Esophagus muscularis mucosa (tissue), 4 donors: ENCODE data around the gene SFRP5. TPM values are rescaled to one million over a fixed set of nuclear protein-coding genes. Genes with fewer than 3 reads are reported as not detected.

ENCODE experiments used
- DNase-seq: peaks from one replicate; pipeline ENCODE4 v3.0.0-alpha.2; 2017; ENCODE audit errors: extremely low spot score
- H3K27ac ChIP-seq, 4 donors: fragments of 200-600 bp; sonication (generic); replicated peaks in 1 of 4; 1 replicate in 3 of 4; 2 replicates in 1 of 4; pipeline ENCODE4 v1.5.1; 2016 to 2019; ENCODE audit warnings: mild to moderate bottlenecking in 1 of 4
- H3K27me3 ChIP-seq, 4 donors: fragments of 200-600 bp; sonication (generic); one replicate each; pipeline versions ENCODE4 v1.5.1 to v1.6.0; 2016 to 2019
- H3K36me3 ChIP-seq, 4 donors: fragments of 200-600 bp; sonication (generic); one replicate each; pipeline ENCODE4 v1.5.1; 2016 to 2019
- H3K4me1 ChIP-seq, 4 donors: fragments of 200-600 bp; sonication (generic); one replicate each; pipeline ENCODE4 v1.5.1; 2016 to 2019
- H3K4me3 ChIP-seq, 4 donors: fragments of 200-600 bp; sonication (generic); 1 replicate in 2 of 4; 2 replicates in 2 of 4; pipeline ENCODE4 v1.5.1; 2016 to 2019; ENCODE audit warnings: mild to moderate bottlenecking in 4 of 4, moderate library complexity in 1 of 4
- H3K9me3 ChIP-seq, 4 donors: fragments of 200-600 bp; sonication (generic); 1 replicate in 3 of 4; 2 replicates in 1 of 4; pipeline ENCODE4 v1.5.1; 2016 to 2019
- EP300 ChIP-seq: sonication (generic); formaldehyde crosslinking; IDR thresholded peaks from one replicate; pipeline ENCODE4 v1.6.1; 2017; ENCODE audit warnings: antibody characterized with exemption
- POLR2A ChIP-seq: fragments of 450-650 bp; IDR thresholded peaks from one replicate; pipeline ENCODE4 v1.6.1; 2017; ENCODE audit warnings: antibody characterized with exemption, moderate library complexity, mild to moderate bottlenecking, low read depth
- POLR2AphosphoS5 ChIP-seq, 2 donors: sonication (generic); formaldehyde crosslinking; IDR thresholded peaks; one replicate each; pipeline ENCODE4 v1.6.1; 2017; ENCODE audit warnings: antibody characterized with exemption in 2 of 2
- WGBS: methylation state at CpG from one replicate; pipeline ENCODE4 v1.1.5; 2018; 5-methylcytosine and 5-hydroxymethylcytosine counted together
- intact Hi-C: fragments of 100-400 bp; cut with DNase I; formaldehyde crosslinking; loops from one replicate; pipeline ENCODE4 v1.15.1; 2023
- total RNA-seq, 4 donors: library from RNA; depleted of rRNA; stranded (reverse); fragments of >200 nt; gene quantifications; one replicate each; pipeline versions ENCODE4 v1.1.0 to v1.2.1, GENCODE V29; 2016
- TF ChIP-seq, protein P1 (sequence below), 3 experiments: fragments of 200-600 bp in 2 of 3; fragments of 450-650 bp in 1 of 3; sonication (generic) in 2 of 3; IDR thresholded peaks; one replicate each; pipeline ENCODE4 v1.5.1; 2017 to 2019; ENCODE audit warnings: antibody characterized with exemption in 3 of 3, mild to moderate bottlenecking in 2 of 3, moderate library complexity in 1 of 3

SFRP5 gene
- total RNA-seq, 4 donors from 2014 or later = 19.9 to 41.3 (median 34.8) TPM

DNA sequence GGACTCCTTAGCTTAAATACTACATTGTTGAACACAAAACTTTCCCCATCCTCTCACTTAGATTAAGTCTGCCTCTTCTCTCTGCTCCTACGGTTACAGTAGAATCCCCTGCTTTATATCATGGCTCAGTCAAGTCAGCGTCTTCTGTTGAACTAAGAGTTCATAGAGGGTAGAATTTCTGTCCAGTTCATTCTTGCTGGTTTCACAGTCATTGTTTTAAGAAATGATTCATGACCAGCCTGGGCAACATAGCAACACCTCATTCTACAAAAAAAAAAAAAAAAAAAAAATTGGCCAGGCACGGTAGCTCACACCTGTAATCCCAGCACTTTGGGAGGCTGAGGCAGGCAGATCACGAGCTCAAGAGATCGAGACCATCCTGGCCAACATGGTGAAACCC, 38.5 kb downstream of the SFRP5 start:
- intact Hi-C loops = loop anchor here (2.0 to 5.0 kb wide), 2 partner anchors 36 to 58 kb away; no protein-coding TSS in a partner anchor
- no peak for DNase-seq

DNA sequence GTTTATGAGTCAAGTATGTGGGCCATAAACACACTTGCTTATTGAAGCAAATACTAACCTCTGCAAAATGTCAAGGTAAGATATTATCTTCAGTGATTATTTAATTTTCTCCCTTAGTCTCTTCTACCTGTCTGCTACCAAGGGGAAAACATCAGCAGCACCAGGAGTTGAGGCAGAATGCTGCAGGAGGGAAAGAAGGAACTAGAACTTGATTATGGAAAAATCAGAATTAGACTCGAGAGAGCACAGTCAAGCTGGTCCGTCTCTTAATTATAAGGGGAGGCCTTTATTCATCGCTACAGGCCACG, 39.8 kb downstream of the SFRP5 start:
- Histone ChIP-seq H3K27me3 (no peaks in the 10 kb centered on the region), H3K4me3 (no peak overlapping the region), H3K36me3 (no peaks in the 10 kb centered on the region), H3K27ac (no peak overlapping the region), H3K9me3 (no peaks in the 10 kb centered on the region), H3K4me1 (peaks cover 3 to 26% (median 20%) of the 10 kb centered on the region in 4 donors)
- no peak for DNase-seq
- intact Hi-C loops = loop anchor here (2.0 to 5.0 kb wide), 2 partner anchors 35 to 57 kb away; no protein-coding TSS in a partner anchor
- TF ChIP-seq EP300 = no peak
- no peak for TF ChIP-seq POLR2AphosphoS5 (IDR thresholded peaks at IDR 0.05)
- no peak for TF ChIP-seq POLR2A
- TF ChIP-seq, protein P1, sequence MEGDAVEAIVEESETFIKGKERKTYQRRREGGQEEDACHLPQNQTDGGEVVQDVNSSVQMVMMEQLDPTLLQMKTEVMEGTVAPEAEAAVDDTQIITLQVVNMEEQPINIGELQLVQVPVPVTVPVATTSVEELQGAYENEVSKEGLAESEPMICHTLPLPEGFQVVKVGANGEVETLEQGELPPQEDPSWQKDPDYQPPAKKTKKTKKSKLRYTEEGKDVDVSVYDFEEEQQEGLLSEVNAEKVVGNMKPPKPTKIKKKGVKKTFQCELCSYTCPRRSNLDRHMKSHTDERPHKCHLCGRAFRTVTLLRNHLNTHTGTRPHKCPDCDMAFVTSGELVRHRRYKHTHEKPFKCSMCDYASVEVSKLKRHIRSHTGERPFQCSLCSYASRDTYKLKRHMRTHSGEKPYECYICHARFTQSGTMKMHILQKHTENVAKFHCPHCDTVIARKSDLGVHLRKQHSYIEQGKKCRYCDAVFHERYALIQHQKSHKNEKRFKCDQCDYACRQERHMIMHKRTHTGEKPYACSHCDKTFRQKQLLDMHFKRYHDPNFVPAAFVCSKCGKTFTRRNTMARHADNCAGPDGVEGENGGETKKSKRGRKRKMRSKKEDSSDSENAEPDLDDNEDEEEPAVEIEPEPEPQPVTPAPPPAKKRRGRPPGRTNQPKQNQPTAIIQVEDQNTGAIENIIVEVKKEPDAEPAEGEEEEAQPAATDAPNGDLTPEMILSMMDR (IDR thresholded peaks at IDR 0.05) = no peak
- WGBS = 82% methylated on average over 4 of the region's 4 CpGs

More for the DNA sequence above, 38.5 kb downstream of the SFRP5 start:
- peaks cover 10 to 26% (median 18%) of the 10 kb centered on the region in 4 donors for H3K4me1 ChIP-seq
- H3K9me3 ChIP-seq = no peaks in the 10 kb centered on the region
- H3K27ac ChIP-seq = no peak overlapping the region
- no peak for TF ChIP-seq EP300
- TF ChIP-seq, protein P1 (IDR thresholded peaks at IDR 0.05) = no peak
- no peak for TF ChIP-seq POLR2A
- no peak for TF ChIP-seq POLR2AphosphoS5 (IDR thresholded peaks at IDR 0.05)
- H3K27me3 ChIP-seq = no peaks in the 10 kb centered on the region
- 88% methylated on average over 5 of the region's 5 CpGs for WGBS
- no peak overlapping the region for H3K4me3 ChIP-seq
- peaks cover 0 to under 1% (median 0%) of the 10 kb centered on the region in 4 donors for H3K36me3 ChIP-seq

DNA sequence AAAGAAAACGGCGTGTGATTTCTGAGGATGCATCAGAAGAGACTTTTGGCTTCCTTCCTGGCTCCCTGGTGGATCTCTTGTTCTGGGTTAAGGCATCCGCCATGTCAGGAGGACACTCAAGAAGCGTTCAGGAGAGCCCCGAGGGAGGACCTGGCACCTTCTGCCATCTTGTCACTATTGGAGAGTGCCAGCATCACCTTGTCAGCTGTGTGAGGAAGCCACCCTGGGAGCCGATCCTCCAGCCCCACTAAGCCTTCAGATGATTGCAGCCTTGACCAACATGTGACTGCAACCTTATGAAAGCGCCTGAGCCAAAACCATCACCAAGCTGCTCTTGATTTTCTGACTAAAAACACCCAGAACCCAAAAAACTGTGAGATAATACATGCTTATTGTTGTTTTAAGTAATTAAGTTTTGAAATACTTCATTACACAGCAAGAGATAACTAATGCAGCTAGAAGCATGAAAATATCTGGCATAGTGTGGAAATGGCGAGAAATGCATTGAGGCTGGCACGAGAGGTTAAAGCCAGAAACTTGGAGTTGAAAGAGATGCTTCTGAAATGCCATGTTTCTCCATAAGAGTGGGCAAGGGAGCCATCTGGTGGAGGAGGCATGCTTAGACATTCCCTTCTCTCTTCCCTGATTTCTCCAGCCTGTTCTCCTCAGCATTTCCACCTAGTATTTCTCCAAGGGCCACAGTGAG, 40.3 kb downstream of the SFRP5 start:
- no peak overlapping the region for H3K4me3 ChIP-seq
- H3K36me3 ChIP-seq = no peaks in the 10 kb centered on the region
- WGBS = 71% methylated on average over 8 of the region's 9 CpGs
- TF ChIP-seq EP300 (no peak), POLR2AphosphoS5 (IDR thresholded peaks at IDR 0.05) (peak; percentile 39 to 59), POLR2A (no peak)
- TF ChIP-seq, protein P1 (IDR thresholded peaks at IDR 0.05) = peak; percentile 86 to 94 (median 88)
- no peak for DNase-seq
- H3K9me3 ChIP-seq = no peaks in the 10 kb centered on the region
- H3K27me3 ChIP-seq = no peaks in the 10 kb centered on the region
- H3K4me1 ChIP-seq = peaks cover under 1 to 27% (median 21%) of the 10 kb centered on the region in 4 donors
- peak overlapping the region in 1 of 4 donors; percentile 0 for H3K27ac ChIP-seq
- intact Hi-C loops = loop anchor here (2.0 to 5.0 kb wide), 3 partner anchors 21 to 57 kb away; no protein-coding TSS in a partner anchor

DNA sequence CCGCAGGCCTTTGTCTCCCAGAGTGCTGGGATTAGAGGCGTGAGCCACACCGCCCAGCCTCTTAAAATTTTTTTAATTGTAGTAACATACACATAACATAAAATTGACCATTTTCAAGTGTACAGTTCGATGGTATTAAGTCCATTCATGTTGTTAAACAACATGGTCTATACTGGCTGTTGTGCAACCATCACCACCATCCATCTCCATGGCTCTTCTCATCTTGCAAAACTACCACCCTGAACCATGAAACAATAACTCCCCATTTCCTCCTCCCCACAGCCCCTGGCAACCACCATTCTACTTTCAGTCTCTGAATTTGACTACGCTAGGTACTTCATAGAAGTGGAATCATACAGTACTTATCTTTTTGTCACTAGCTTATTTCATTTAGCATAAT, 42.8 kb downstream of the SFRP5 start:
- 96% methylated on average over 5 of the region's 5 CpGs for WGBS

DNA sequence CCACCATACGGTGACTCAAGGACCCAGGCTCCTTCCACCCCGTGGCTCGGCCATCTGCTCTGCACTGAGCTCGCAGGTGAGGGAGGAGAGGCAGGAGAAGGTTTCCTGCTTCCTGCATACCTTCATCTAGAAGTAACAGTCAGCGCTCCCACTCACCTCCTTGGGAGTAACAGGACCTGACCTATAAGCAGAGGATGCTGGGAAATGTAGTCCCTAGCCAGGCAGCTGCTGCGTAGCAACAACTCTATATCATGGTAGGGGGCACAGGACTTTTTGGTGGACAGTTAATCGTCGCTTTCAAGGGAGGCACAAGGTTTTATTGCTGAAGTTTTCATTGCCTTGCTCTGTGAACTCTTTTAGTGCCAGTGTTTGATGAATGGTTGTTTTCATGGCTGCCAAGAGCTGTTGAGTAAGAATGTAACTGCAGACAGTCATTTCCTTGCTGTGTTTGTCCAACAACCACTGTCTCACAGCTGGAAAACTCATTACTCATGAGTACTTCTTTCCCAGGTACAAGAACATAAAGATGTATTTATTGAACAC, 45.1 kb downstream of the SFRP5 start:
- Histone ChIP-seq H3K27ac (peak overlapping the region; percentile 69 to 83 (median 76)), H3K4me3 (peak overlapping the region in 3 of 4 donors; percentile 3 to 39 (median 5))
- DNase-seq = no peak

More for the DNA sequence above, 42.8 kb downstream of the SFRP5 start:
- Histone ChIP-seq H3K27me3 (no peaks in the 10 kb centered on the region), H3K9me3 (no peaks in the 10 kb centered on the region), H3K4me1 (peaks cover 0 to 39% (median 35%) of the 10 kb centered on the region in 4 donors), H3K4me3 (no peak overlapping the region), H3K36me3 (no peaks in the 10 kb centered on the region), H3K27ac (no peak overlapping the region)
- intact Hi-C loops = no loop called here
- DNase-seq = no peak
- TF ChIP-seq POLR2A (no peak), EP300 (no peak)

More for the DNA sequence above, 45.1 kb downstream of the SFRP5 start:
- Histone ChIP-seq H3K27me3 (no peaks in the 10 kb centered on the region), H3K4me1 (peaks cover 0 to 37% (median 35%) of the 10 kb centered on the region in 4 donors), H3K9me3 (no peaks in the 10 kb centered on the region), H3K36me3 (peaks cover 0 to 7% (median 0%) of the 10 kb centered on the region in 4 donors)
- 42% methylated on average over 7 of the region's 8 CpGs for WGBS
- TF ChIP-seq, protein P1 (IDR thresholded peaks at IDR 0.05) = no peak
- TF ChIP-seq POLR2A (no peak), POLR2AphosphoS5 (IDR thresholded peaks at IDR 0.05) (peak; percentile 71 to 82), EP300 (no peak)
- intact Hi-C loops = no loop called here
